ENCODE results near the gene ADAMTS19.

DNA sequence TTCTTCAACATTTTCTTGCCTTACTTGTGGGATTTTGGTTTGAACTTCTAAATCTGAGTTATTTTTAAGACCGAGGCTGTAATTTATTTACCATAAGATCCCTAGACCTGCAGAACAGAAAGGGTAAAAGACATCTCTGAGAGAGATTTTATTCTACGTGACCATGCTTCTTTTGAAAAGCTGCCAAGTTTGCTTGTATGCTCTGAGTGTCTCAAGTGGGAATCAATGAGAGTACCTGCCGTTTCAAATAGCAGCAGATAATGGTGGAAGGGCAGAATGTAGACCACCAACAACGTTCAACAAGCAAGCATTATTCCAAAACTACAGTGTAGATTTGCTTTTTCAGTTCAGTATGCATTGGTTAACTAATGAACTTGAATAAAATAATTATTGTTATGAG lies 179.2 kb downstream of the ADAMTS19 start:
- TF ChIP-seq, protein P1, sequence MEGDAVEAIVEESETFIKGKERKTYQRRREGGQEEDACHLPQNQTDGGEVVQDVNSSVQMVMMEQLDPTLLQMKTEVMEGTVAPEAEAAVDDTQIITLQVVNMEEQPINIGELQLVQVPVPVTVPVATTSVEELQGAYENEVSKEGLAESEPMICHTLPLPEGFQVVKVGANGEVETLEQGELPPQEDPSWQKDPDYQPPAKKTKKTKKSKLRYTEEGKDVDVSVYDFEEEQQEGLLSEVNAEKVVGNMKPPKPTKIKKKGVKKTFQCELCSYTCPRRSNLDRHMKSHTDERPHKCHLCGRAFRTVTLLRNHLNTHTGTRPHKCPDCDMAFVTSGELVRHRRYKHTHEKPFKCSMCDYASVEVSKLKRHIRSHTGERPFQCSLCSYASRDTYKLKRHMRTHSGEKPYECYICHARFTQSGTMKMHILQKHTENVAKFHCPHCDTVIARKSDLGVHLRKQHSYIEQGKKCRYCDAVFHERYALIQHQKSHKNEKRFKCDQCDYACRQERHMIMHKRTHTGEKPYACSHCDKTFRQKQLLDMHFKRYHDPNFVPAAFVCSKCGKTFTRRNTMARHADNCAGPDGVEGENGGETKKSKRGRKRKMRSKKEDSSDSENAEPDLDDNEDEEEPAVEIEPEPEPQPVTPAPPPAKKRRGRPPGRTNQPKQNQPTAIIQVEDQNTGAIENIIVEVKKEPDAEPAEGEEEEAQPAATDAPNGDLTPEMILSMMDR (conservative IDR thresholded peaks at IDR 0.05; ENCODE audit: low read length): no peak
- no peak for TF ChIP-seq EZH2phosphoT487 (IDR thresholded peaks at IDR 0.05; ENCODE audit: borderline replicate concordance, low read depth, low read length)
